SK-N-SH (cell line): Measurements from ENCODE around the gene SULT1A1. TPM values are rescaled to one million over a fixed set of nuclear protein-coding genes. Genes with fewer than 3 reads are reported as not detected.

Source experiments
- CTCF ChIA-PET: fragments of 300-600, 350-600 bp; formaldehyde crosslinking; extraction: SDS; loops from one replicate; lab custom pipeline; 2021; lab: Yijun Ruan, JAX
- POLR2A ChIA-PET: fragments of 350-600 bp; sonication (Branson Sonifier 250); formaldehyde crosslinking; extraction: SDS; loops from one replicate; lab custom pipeline; 2020; ENCODE audit warnings: antibody characterized with exemption, inconsistent platforms; lab: Yijun Ruan, JAX
- DNase-seq: peaks from one replicate; pipeline ENCODE4 v3.0.0; 2012
- H2AFZ ChIP-seq: fragments of 200-600 bp; sonication (generic); 2 replicates; pipeline ENCODE4 v1.8.1; 2016; ENCODE audit warnings: antibody characterized with exemption, mild to moderate bottlenecking, low read depth
- H3F3A ChIP-seq: fragments of 200-600 bp; sonication (generic); replicated peaks from 2 replicates; pipeline ENCODE3; 2016; ENCODE audit warnings: antibody characterized with exemption, mild to moderate bottlenecking; ENCODE audit not compliant: insufficient read depth
- H3K27ac ChIP-seq, 2 experiments: fragments of 200-500 bp in 1 of 2; fragments of 200-600 bp in 1 of 2; sonication (Bioruptor generic) in 1 of 2; sonication (generic), shearing (Covaris generic) in 1 of 2; 2 replicates each; pipeline versions ENCODE4 v1.5.1 to v1.6.1; 2014 to 2016; ENCODE audit warnings: low read depth in 2 of 2, inconsistent platforms in 1 of 2, low read length in 1 of 2, mild to moderate bottlenecking in 1 of 2, mixed read lengths in 1 of 2
- H3K27me3 ChIP-seq: fragments of 200-600 bp; sonication (generic), shearing (Covaris generic); 2 replicates; pipeline ENCODE4 v1.6.1; 2016; ENCODE audit warnings: mixed run types; ENCODE audit not compliant: insufficient read depth
- H3K36me3 ChIP-seq, 2 experiments: fragments of 200-500 bp in 1 of 2; fragments of 200-600 bp in 1 of 2; sonication (Bioruptor generic) in 1 of 2; sonication (generic) in 1 of 2; replicated peaks in 1 of 2; 2 replicates each; pipeline versions ENCODE3 to v1.5.1; 2014 to 2016; ENCODE audit warnings: low read length in 1 of 2, mild to moderate bottlenecking in 1 of 2; ENCODE audit not compliant: insufficient read depth in 2 of 2, control insufficient read depth in 1 of 2
- H3K4me1 ChIP-seq, 2 experiments: fragments of 200-500 bp in 1 of 2; fragments of 200-600 bp in 1 of 2; sonication (Bioruptor generic) in 1 of 2; sonication (generic), shearing (Covaris generic) in 1 of 2; 2 replicates each; pipeline versions ENCODE4 v1.5.1 to v1.6.1; 2014 to 2016; ENCODE audit warnings: low read depth in 1 of 2, low read length in 1 of 2, mixed run types in 1 of 2; ENCODE audit not compliant: insufficient read depth in 2 of 2, control insufficient read depth in 1 of 2
- H3K4me2 ChIP-seq: fragments of 200-600 bp; sonication (generic), shearing (Covaris generic); 2 replicates; pipeline ENCODE4 v1.6.1; 2017; ENCODE audit warnings: mixed run types
- H3K4me3 ChIP-seq, 2 experiments: fragments of 200-500 bp in 1 of 2; fragments of 200-600 bp in 1 of 2; sonication (Bioruptor generic) in 1 of 2; sonication (generic), shearing (Covaris generic) in 1 of 2; 2 replicates each; pipeline versions ENCODE4 v1.5.1 to v1.8.1; 2014 to 2016; ENCODE audit warnings: low read depth in 2 of 2, inconsistent platforms in 1 of 2, low read length in 1 of 2, mild to moderate bottlenecking in 1 of 2, mixed read lengths in 1 of 2, moderate library complexity in 1 of 2
- H3K79me2 ChIP-seq: fragments of 200-600 bp; sonication (generic); 2 replicates; pipeline ENCODE4 v1.8.1; 2017; ENCODE audit warnings: mild to moderate bottlenecking; ENCODE audit not compliant: insufficient read depth
- H3K9ac ChIP-seq: fragments of 200-600 bp; sonication (generic); 2 replicates; pipeline ENCODE4 v1.6.1; 2017; ENCODE audit warnings: mixed run types
- H3K9me2 ChIP-seq: fragments of 200-600 bp; sonication (generic); 2 replicates; pipeline ENCODE4 v1.6.1; 2017; ENCODE audit warnings: mixed run types
- H3K9me3 ChIP-seq: fragments of 200-600 bp; sonication (generic); 2 replicates; pipeline ENCODE4 v1.6.1; 2017; ENCODE audit warnings: mixed run types, mild to moderate bottlenecking, moderate library complexity
- H4K20me1 ChIP-seq: fragments of 200-600 bp; sonication (generic); 2 replicates; pipeline ENCODE4 v1.6.1; 2017; ENCODE audit warnings: mild to moderate bottlenecking, mixed run types; ENCODE audit not compliant: insufficient read depth
- CHD2 ChIP-seq: fragments of 150-350 bp; IDR thresholded peaks from 2 replicates; pipeline ENCODE4 v1.6.1; 2018; ENCODE audit warnings: low read length; ENCODE audit not compliant: partially characterized antibody
- ELF1 ChIP-seq: IDR thresholded peaks from 2 replicates; pipeline ENCODE4 v1.4.0; 2012
- EP300 ChIP-seq, 2 experiments: IDR thresholded peaks; 2 replicates each; pipeline versions ENCODE4 v1.4.0 to v1.6.1; 2012; ENCODE audit warnings: borderline replicate concordance in 1 of 2, low read depth in 1 of 2, low read length in 1 of 2
- EZH2phosphoT487 ChIP-seq: fragments of 200-600 bp; sonication (generic); IDR thresholded peaks from 2 replicates; pipeline ENCODE4 v1.6.1; 2017; ENCODE audit warnings: low read depth, mixed run types, mild to moderate bottlenecking, antibody characterized with exemption, moderate library complexity, borderline replicate concordance
- FOSL2 ChIP-seq: IDR thresholded peaks from 2 replicates; pipeline ENCODE4 v1.4.0; 2012; ENCODE audit warnings: low read depth, mild to moderate bottlenecking, moderate library complexity, borderline replicate concordance
- FOXJ3 ChIP-seq: sonication (generic); formaldehyde crosslinking; IDR thresholded peaks from 2 replicates; pipeline ENCODE4 v1.5.1; 2020; ENCODE audit warnings: mild to moderate bottlenecking, missing genetic modification reagents
- FOXM1 ChIP-seq: IDR thresholded peaks from 2 replicates; pipeline ENCODE4 v1.4.0; 2012; ENCODE audit warnings: low read depth, mild to moderate bottlenecking
- GATA2 ChIP-seq: sonication (generic); formaldehyde crosslinking; IDR thresholded peaks from 2 replicates; pipeline ENCODE4 v1.5.0; 2020; ENCODE audit warnings: mild to moderate bottlenecking, missing genetic modification reagents
- JUND ChIP-seq: IDR thresholded peaks from 2 replicates; pipeline ENCODE4 v1.4.0; 2012
- MEF2A ChIP-seq: IDR thresholded peaks from 2 replicates; pipeline ENCODE4 v1.4.0; 2012; ENCODE audit warnings: low read depth, borderline replicate concordance
- PBX3 ChIP-seq: IDR thresholded peaks from 2 replicates; pipeline ENCODE4; 2012
- REST ChIP-seq: IDR thresholded peaks from 2 replicates; pipeline ENCODE4 v1.6.1; 2012; ENCODE audit warnings: mild to moderate bottlenecking, low read depth, low read length, moderate library complexity
- RFX5 ChIP-seq: IDR thresholded peaks from 2 replicates; pipeline ENCODE4 v1.6.1; 2012; ENCODE audit warnings: mild to moderate bottlenecking, improper control_type of control experiment, low read length
- SIN3A ChIP-seq: IDR thresholded peaks from 2 replicates; pipeline ENCODE4 v1.6.1; 2012; ENCODE audit warnings: low read depth, mild to moderate bottlenecking, low read length, moderate library complexity, borderline replicate concordance
- TAF1 ChIP-seq: IDR thresholded peaks from 2 replicates; pipeline ENCODE4 v1.6.1; 2012; ENCODE audit warnings: low read depth, mild to moderate bottlenecking, low read length, moderate library complexity, borderline replicate concordance
- TCF12 ChIP-seq: IDR thresholded peaks from 2 replicates; pipeline ENCODE4 v1.4.0; 2012
- WGBS: methylation state at CpG from one replicate; pipeline ENCODE4 v1.1.6; 2017; ENCODE audit warnings: low lambda C conversion rate; 5-methylcytosine and 5-hydroxymethylcytosine counted together
- polyA plus RNA-seq, 3 experiments: library from polyadenylated mRNA; depleted of rRNA; stranded (reverse); fragments of >200 nt; gene quantifications; 2 replicates each; pipeline ENCODE4 v1.2.3, GENCODE V29; 2012

The SULT1A1 gene
- polyA plus RNA-seq, 1 of the 3 experiments (the other 2 are of a cell fraction) = 0.13 TPM

- Histone ChIP-seq H3K27me3 (no peaks in the 10 kb centered on the region), H3F3A (no peaks in the 10 kb centered on the region), H3K4me3 (no peak overlapping the region), H2AFZ (no peak overlapping the region), H3K4me1 (peaks cover 0 to 8% of the 10 kb centered on the region in 2 experiments; a peak in 1 of 4 replicates), H3K79me2 (no peaks in the 10 kb centered on the region), H4K20me1 (no peaks in the 10 kb centered on the region), H3K27ac (no peak overlapping the region), H3K9me3 (no peaks in the 10 kb centered on the region), H3K4me2 (no peak overlapping the region), H3K9ac (no peak overlapping the region), H3K9me2 (no peaks in the 10 kb centered on the region), H3K36me3 (no peaks in the 10 kb centered on the region)
- WGBS = 90% methylated on average over 2 of the region's 2 CpGs
- DNase-seq = peak; percentile 40
- CTCF ChIA-PET = interaction anchor here (1.1 kb wide), 1 partner anchor 12 kb away, joined by 3 read pairs; no protein-coding TSS in a partner anchor
- TF ChIP-seq GATA2 (no peak), TAF1 (no peak), SIN3A (no peak), ELF1 (no peak), FOXJ3 (CRISPR knock-in tag) (no peak), PBX3 (no peak), MEF2A (no peak), CHD2 (no peak), FOXM1 (no peak), JUND (no peak), REST (no peak), TCF12 (no peak), EZH2phosphoT487 (no peak), EP300 (IDR thresholded peaks at IDR 0.05; ENCODE audit: borderline replicate concordance in 1 of 2, low read depth in 1 of 2, low read length in 1 of 2) (no peak), RFX5 (no peak), FOSL2 (no peak)
- POLR2A ChIA-PET = no interaction called here
These were observed 34.9 kb downstream of the SULT1A1 start for GRCh38 chr16:28574925-28575324.
